ENCODE measurements around the gene NKAIN2. TPM values are rescaled to one million over a fixed set of nuclear protein-coding genes. Genes with fewer than 3 reads are reported as not detected.
"Not testable (repeated sequence)": the region's sequence is repeated elsewhere in the genome, so short reads cannot be mapped to it uniquely, and the experiment has no call there.

The NKAIN2 gene
- polyA plus RNA-seq, 1 donor (not counting 4 experiments of a cell fraction or from before 2014, with no cell fraction given), result 0.13 TPM

- no peak overlapping the region for H3K27ac ChIP-seq (ENCODE audit: control insufficient read depth, insufficient read depth, low read length)
- FAIRE-seq (no peak), DNase-seq (ENCODE audit: low read depth, low spot score) (no peak)
- no peaks in the 10 kb centered on the region for H3K9me3 ChIP-seq (ENCODE audit: control insufficient read depth, low read depth, low read length)
- TF ChIP-seq EZH2 (IDR thresholded peaks at IDR 0.05; ENCODE audit: low read length) (no peak), CTCF (optimal IDR thresholded peaks at IDR 0.05 in 1 of 3, IDR thresholded peaks at IDR 0.05 in 1 of 3, conservative IDR thresholded peaks at IDR 0.05 in 1 of 3; ENCODE audit: extremely low read depth in 1 of 3, insufficient read depth in 2 of 3, low read length in 3 of 3) (no peak)
- no peak overlapping the region for H3K4me3 ChIP-seq (ENCODE audit: control insufficient read depth in 2 of 3, extremely low read depth in 1 of 3, insufficient read depth in 2 of 3, low read depth in 1 of 3, low read length in 3 of 3)
- H3K36me3 ChIP-seq (ENCODE audit: control insufficient read depth in 2 of 2, extremely low read depth in 1 of 2, insufficient read depth in 2 of 2, low read length in 2 of 2), result no peaks in the 10 kb centered on the region
- no peak overlapping the region for H3K9ac ChIP-seq (ENCODE audit: control insufficient read depth, extremely low read depth, insufficient read depth, low read length)
- H3K4me2 ChIP-seq (ENCODE audit: control insufficient read depth, extremely low read depth, insufficient read depth, low read depth, low read length), result no peak overlapping the region
- H4K20me1 ChIP-seq (ENCODE audit: control insufficient read depth, extremely low read depth, insufficient read depth, low read length), result no peaks in the 10 kb centered on the region
- H3K79me2 ChIP-seq (ENCODE audit: control insufficient read depth, insufficient read depth, low read length), result no peaks in the 10 kb centered on the region
- no peaks in the 10 kb centered on the region for H3K27me3 ChIP-seq (ENCODE audit: control insufficient read depth, extremely low read depth, insufficient read depth, low read length)
- H3K9me1 ChIP-seq (ENCODE audit: control insufficient read depth, extremely low read depth, insufficient read depth, low read length), result no peaks in the 10 kb centered on the region
- H3K4me1 ChIP-seq (ENCODE audit: control insufficient read depth, extremely low read depth, insufficient read depth, low read length), result no peaks in the 10 kb centered on the region
- H2AFZ ChIP-seq (ENCODE audit: control insufficient read depth, low read length), result no peak overlapping the region
- dilution Hi-C loops (cut with MboI; ENCODE audit: extremely low pct_ligation_motif_present, low sequenced_read_pairs), result no loop called here
Measured at GRCh38 chr6:124557873-124558272, 754.2 kb downstream of the NKAIN2 start.

GRCh38 chr6:124560078-124560477, 756.4 kb downstream of the NKAIN2 start:
- DNase-seq (ENCODE audit: low read depth, low spot score); FAIRE-seq; dilution Hi-C loops (cut with MboI; ENCODE audit: extremely low pct_ligation_motif_present, low sequenced_read_pairs): not testable (repeated sequence)

GRCh38 chr6:124560873-124561567, 757.4 kb downstream of the NKAIN2 start:
- Histone ChIP-seq H3K9ac (ENCODE audit: control insufficient read depth, extremely low read depth, insufficient read depth, low read length) (no peak overlapping the region), H3K79me2 (ENCODE audit: control insufficient read depth, insufficient read depth, low read length) (no peaks in the 10 kb centered on the region), H3K27me3 (ENCODE audit: control insufficient read depth, extremely low read depth, insufficient read depth, low read length) (no peaks in the 10 kb centered on the region), H3K27ac (ENCODE audit: control insufficient read depth, insufficient read depth, low read length) (no peak overlapping the region), H3K4me3 (ENCODE audit: control insufficient read depth in 2 of 3, extremely low read depth in 1 of 3, insufficient read depth in 2 of 3, low read depth in 1 of 3, low read length in 3 of 3) (no peak overlapping the region), H3K9me3 (ENCODE audit: control insufficient read depth, low read depth, low read length) (no peaks in the 10 kb centered on the region), H3K4me1 (ENCODE audit: control insufficient read depth, extremely low read depth, insufficient read depth, low read length) (no peaks in the 10 kb centered on the region), H3K36me3 (ENCODE audit: control insufficient read depth in 2 of 2, extremely low read depth in 1 of 2, insufficient read depth in 2 of 2, low read length in 2 of 2) (no peaks in the 10 kb centered on the region), H3K9me1 (ENCODE audit: control insufficient read depth, extremely low read depth, insufficient read depth, low read length) (no peaks in the 10 kb centered on the region), H3K4me2 (ENCODE audit: control insufficient read depth, extremely low read depth, insufficient read depth, low read depth, low read length) (no peak overlapping the region), H4K20me1 (ENCODE audit: control insufficient read depth, extremely low read depth, insufficient read depth, low read length) (no peaks in the 10 kb centered on the region), H2AFZ (ENCODE audit: control insufficient read depth, low read length) (no peak overlapping the region)
- DNase-seq (ENCODE audit: low read depth, low spot score), result no peak
- no peak for FAIRE-seq
- dilution Hi-C loops (cut with MboI; ENCODE audit: extremely low pct_ligation_motif_present, low sequenced_read_pairs), result no loop called here
- TF ChIP-seq EZH2 (IDR thresholded peaks at IDR 0.05; ENCODE audit: low read length) (no peak), CTCF (optimal IDR thresholded peaks at IDR 0.05 in 1 of 3, IDR thresholded peaks at IDR 0.05 in 1 of 3, conservative IDR thresholded peaks at IDR 0.05 in 1 of 3; ENCODE audit: extremely low read depth in 1 of 3, insufficient read depth in 2 of 3, low read length in 3 of 3) (no peak)

More at GRCh38 chr6:124560078-124560477, 756.4 kb downstream of the NKAIN2 start:
- H3K4me2 ChIP-seq (ENCODE audit: control insufficient read depth, extremely low read depth, insufficient read depth, low read depth, low read length); H3K27me3 ChIP-seq (ENCODE audit: control insufficient read depth, extremely low read depth, insufficient read depth, low read length); H3K79me2 ChIP-seq (ENCODE audit: control insufficient read depth, insufficient read depth, low read length); H3K4me1 ChIP-seq (ENCODE audit: control insufficient read depth, extremely low read depth, insufficient read depth, low read length); H2AFZ ChIP-seq (ENCODE audit: control insufficient read depth, low read length); H3K9ac ChIP-seq (ENCODE audit: control insufficient read depth, extremely low read depth, insufficient read depth, low read length); H4K20me1 ChIP-seq (ENCODE audit: control insufficient read depth, extremely low read depth, insufficient read depth, low read length); H3K36me3 ChIP-seq (ENCODE audit: control insufficient read depth in 2 of 2, extremely low read depth in 1 of 2, insufficient read depth in 2 of 2, low read length in 2 of 2); H3K27ac ChIP-seq (ENCODE audit: control insufficient read depth, insufficient read depth, low read length); H3K9me1 ChIP-seq (ENCODE audit: control insufficient read depth, extremely low read depth, insufficient read depth, low read length); H3K9me3 ChIP-seq (ENCODE audit: control insufficient read depth, low read depth, low read length); H3K4me3 ChIP-seq (ENCODE audit: control insufficient read depth in 2 of 3, extremely low read depth in 1 of 3, insufficient read depth in 2 of 3, low read depth in 1 of 3, low read length in 3 of 3): not testable (repeated sequence)
